Esophagus muscularis mucosa (tissue), 4 donors: Measurements from ENCODE around the gene ZDHHC12. TPM values are rescaled to one million over a fixed set of nuclear protein-coding genes. Genes with fewer than 3 reads are reported as not detected.

Experiments used
- DNase-seq: peaks from one replicate; pipeline ENCODE4 v3.0.0-alpha.2; 2017; ENCODE audit errors: extremely low spot score
- H3K27ac ChIP-seq, 4 donors: fragments of 200-600 bp; sonication (generic); replicated peaks in 1 of 4; 1 replicate in 3 of 4; 2 replicates in 1 of 4; pipeline ENCODE4 v1.5.1; 2016 to 2019; ENCODE audit warnings: mild to moderate bottlenecking in 1 of 4
- H3K27me3 ChIP-seq, 4 donors: fragments of 200-600 bp; sonication (generic); one replicate each; pipeline versions ENCODE4 v1.5.1 to v1.6.0; 2016 to 2019
- H3K36me3 ChIP-seq, 4 donors: fragments of 200-600 bp; sonication (generic); one replicate each; pipeline ENCODE4 v1.5.1; 2016 to 2019
- H3K4me1 ChIP-seq, 4 donors: fragments of 200-600 bp; sonication (generic); one replicate each; pipeline ENCODE4 v1.5.1; 2016 to 2019
- H3K4me3 ChIP-seq, 4 donors: fragments of 200-600 bp; sonication (generic); 1 replicate in 2 of 4; 2 replicates in 2 of 4; pipeline ENCODE4 v1.5.1; 2016 to 2019; ENCODE audit warnings: mild to moderate bottlenecking in 4 of 4, moderate library complexity in 1 of 4
- H3K9me3 ChIP-seq, 4 donors: fragments of 200-600 bp; sonication (generic); 1 replicate in 3 of 4; 2 replicates in 1 of 4; pipeline ENCODE4 v1.5.1; 2016 to 2019
- EP300 ChIP-seq: sonication (generic); formaldehyde crosslinking; IDR thresholded peaks from one replicate; pipeline ENCODE4 v1.6.1; 2017; ENCODE audit warnings: antibody characterized with exemption
- POLR2A ChIP-seq: fragments of 450-650 bp; IDR thresholded peaks from one replicate; pipeline ENCODE4 v1.6.1; 2017; ENCODE audit warnings: antibody characterized with exemption, moderate library complexity, mild to moderate bottlenecking, low read depth
- POLR2AphosphoS5 ChIP-seq, 2 donors: sonication (generic); formaldehyde crosslinking; IDR thresholded peaks; one replicate each; pipeline ENCODE4 v1.6.1; 2017; ENCODE audit warnings: antibody characterized with exemption in 2 of 2
- WGBS: methylation state at CpG from one replicate; pipeline ENCODE4 v1.1.5; 2018; 5-methylcytosine and 5-hydroxymethylcytosine counted together
- intact Hi-C: fragments of 100-400 bp; cut with DNase I; formaldehyde crosslinking; loops from one replicate; pipeline ENCODE4 v1.15.1; 2023
- total RNA-seq, 4 donors: library from RNA; depleted of rRNA; stranded (reverse); fragments of >200 nt; gene quantifications; one replicate each; pipeline versions ENCODE4 v1.1.0 to v1.2.1, GENCODE V29; 2016
- TF ChIP-seq, protein P1 (sequence below), 3 experiments: fragments of 200-600 bp in 2 of 3; fragments of 450-650 bp in 1 of 3; sonication (generic) in 2 of 3; IDR thresholded peaks; one replicate each; pipeline ENCODE4 v1.5.1; 2017 to 2019; ENCODE audit warnings: antibody characterized with exemption in 3 of 3, mild to moderate bottlenecking in 2 of 3, moderate library complexity in 1 of 3

Gene ZDHHC12
- total RNA-seq, 4 donors from 2014 or later: 23.3 to 35.7 (median 29.8) TPM

DNA sequence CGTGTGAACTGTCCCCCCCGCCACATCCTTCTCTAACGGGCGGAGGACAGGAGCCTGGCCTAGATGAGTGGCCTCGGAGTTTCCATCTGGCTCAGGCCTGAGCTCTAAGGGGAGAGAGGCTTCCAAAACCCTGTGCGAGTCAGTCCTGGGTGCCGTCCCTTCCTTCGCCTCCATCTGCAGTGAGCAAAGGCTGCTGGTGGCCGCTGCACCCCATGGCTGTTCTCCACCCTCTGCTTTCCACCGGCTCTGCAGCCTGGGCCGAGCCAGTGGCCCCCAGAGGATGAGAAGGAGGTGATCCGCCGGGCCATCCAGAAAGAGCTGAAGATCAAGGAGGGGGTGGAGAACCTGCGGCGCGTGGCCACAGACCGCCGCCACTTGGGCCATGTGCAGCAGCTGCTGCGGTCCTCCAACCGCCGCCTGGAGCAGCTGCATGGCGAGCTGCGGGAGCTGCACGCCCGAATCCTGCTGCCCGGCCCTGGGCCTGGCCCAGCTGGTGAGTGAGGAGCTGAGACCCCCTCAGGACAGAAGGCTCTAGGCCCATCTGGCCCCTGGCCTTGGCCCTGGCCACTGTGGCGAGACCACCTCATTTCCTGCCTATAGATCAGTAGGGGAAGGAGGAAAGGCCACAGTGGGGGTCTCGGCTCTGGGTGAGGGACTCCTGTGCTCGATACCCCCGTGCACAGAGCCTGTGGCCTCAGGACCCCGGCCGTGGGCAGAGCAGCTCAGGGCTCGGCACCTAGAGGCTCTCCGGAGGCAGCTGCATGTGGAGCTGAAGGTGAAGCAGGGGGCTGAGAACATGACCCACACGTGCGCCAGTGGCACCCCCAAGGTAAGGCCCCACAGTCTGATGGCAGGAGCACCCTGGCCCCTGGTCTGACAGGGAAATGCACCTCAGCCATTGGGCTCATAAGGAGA lies 18.6 kb downstream of the ZDHHC12 start:
- no peak for DNase-seq
- H3K4me3 ChIP-seq: no peak overlapping the region
- WGBS: 80% methylated on average over 12 of the region's 36 CpGs
- peak overlapping the region in 2 of 4 donors; percentile 74 to 85 for H3K27ac ChIP-seq
- H3K4me1 ChIP-seq: peaks cover 6 to 27% (median 21%) of the 10 kb centered on the region in 4 donors
- H3K9me3 ChIP-seq: no peaks in the 10 kb centered on the region
- no peak for TF ChIP-seq POLR2A
- TF ChIP-seq POLR2AphosphoS5 (IDR thresholded peaks at IDR 0.05): no peak
- no peak for TF ChIP-seq EP300
- TF ChIP-seq, protein P1, sequence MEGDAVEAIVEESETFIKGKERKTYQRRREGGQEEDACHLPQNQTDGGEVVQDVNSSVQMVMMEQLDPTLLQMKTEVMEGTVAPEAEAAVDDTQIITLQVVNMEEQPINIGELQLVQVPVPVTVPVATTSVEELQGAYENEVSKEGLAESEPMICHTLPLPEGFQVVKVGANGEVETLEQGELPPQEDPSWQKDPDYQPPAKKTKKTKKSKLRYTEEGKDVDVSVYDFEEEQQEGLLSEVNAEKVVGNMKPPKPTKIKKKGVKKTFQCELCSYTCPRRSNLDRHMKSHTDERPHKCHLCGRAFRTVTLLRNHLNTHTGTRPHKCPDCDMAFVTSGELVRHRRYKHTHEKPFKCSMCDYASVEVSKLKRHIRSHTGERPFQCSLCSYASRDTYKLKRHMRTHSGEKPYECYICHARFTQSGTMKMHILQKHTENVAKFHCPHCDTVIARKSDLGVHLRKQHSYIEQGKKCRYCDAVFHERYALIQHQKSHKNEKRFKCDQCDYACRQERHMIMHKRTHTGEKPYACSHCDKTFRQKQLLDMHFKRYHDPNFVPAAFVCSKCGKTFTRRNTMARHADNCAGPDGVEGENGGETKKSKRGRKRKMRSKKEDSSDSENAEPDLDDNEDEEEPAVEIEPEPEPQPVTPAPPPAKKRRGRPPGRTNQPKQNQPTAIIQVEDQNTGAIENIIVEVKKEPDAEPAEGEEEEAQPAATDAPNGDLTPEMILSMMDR (IDR thresholded peaks at IDR 0.05): no peak
- no peaks in the 10 kb centered on the region for H3K27me3 ChIP-seq
- peaks cover 0 to 23% (median 0%) of the 10 kb centered on the region in 4 donors for H3K36me3 ChIP-seq
- intact Hi-C loops: no loop called here

DNA sequence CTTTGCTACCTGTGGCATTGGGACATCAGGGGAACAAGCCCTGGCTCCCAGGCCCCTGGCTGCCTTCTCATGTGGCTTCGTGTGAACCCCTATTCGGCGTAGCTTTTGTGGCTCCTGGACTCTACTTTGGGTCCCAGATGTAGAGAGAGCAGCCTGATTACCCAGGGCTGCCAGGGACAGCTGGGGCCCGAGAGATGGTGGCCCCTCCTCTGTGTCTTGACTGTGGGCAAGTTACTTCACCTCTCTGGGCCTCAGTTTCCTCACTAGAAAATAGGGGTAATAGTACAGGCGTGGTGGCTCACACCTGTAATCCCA lies 19.6 kb downstream of the ZDHHC12 start:
- Histone ChIP-seq H3K27ac (peak overlapping the region; percentile 74 to 85 (median 80)), H3K27me3 (no peaks in the 10 kb centered on the region), H3K36me3 (peaks cover 0 to 23% (median 0%) of the 10 kb centered on the region in 4 donors), H3K4me1 (peaks cover 6 to 27% (median 21%) of the 10 kb centered on the region in 4 donors), H3K9me3 (no peaks in the 10 kb centered on the region), H3K4me3 (peak overlapping the region; percentile 20 to 80 (median 72))
- intact Hi-C loops: loop anchor here (5.0 kb wide), 1 partner anchor 57 kb away; no protein-coding TSS in a partner anchor
- no peak for DNase-seq
- WGBS: 87% methylated on average over 4 of the region's 5 CpGs
- TF ChIP-seq POLR2AphosphoS5 (IDR thresholded peaks at IDR 0.05): no peak
- TF ChIP-seq EP300: no peak
- TF ChIP-seq POLR2A: no peak
- TF ChIP-seq, protein P1 (IDR thresholded peaks at IDR 0.05): no peak

DNA sequence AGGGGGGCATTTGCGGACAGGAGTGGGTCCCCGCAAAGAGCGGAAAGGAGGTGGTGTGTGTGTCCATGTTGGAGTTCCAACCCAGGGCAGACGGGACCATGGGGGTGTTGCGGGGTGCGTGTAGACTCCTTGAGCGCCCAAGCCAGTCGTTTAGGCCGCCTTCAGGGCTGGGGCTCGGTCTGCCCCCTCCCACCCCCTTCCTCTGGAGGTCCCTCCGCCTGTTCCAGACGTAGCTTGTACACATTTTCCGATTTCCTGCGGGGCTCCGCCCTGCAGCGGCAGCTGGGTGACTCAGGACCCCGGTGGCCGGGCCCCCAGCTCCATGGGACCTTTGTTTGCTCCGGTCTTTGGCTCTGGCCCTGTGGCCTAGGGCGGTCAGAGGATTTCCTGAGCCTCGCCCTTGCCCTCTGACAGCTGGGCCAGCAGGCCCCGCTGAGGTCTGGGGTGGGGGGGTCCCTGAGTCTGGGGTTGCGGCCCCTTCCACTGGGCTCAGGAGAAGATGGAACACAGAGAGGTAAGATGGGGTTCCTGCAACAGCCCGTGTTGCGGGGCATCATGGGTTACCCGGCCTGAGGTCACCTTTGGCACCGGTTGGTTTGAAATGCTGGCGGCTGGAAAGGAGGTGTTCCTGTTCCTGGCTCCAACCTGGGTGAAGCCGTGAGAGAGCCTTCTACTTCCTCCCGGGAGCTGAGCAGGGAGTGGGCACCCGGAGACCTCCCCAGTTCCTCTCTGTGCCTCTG lies 20.1 kb downstream of the ZDHHC12 start:
- WGBS: 68% methylated on average over 25 of the region's 31 CpGs
- H3K27ac ChIP-seq: peak overlapping the region; percentile 74 to 85 (median 80)
- H3K4me1 ChIP-seq: peaks cover 6 to 27% (median 21%) of the 10 kb centered on the region in 4 donors
- H3K9me3 ChIP-seq: no peaks in the 10 kb centered on the region
- no peaks in the 10 kb centered on the region for H3K27me3 ChIP-seq
- no peak for TF ChIP-seq EP300
- TF ChIP-seq POLR2AphosphoS5 (IDR thresholded peaks at IDR 0.05): peak in 1 of 2 donors; percentile 56
- no peak for DNase-seq
- intact Hi-C loops: loop anchor here (2.0 to 5.0 kb wide), 2 partner anchors 56 to 83 kb away; partner anchors contain the start of gene TBC1D13
- H3K36me3 ChIP-seq: peaks cover 0 to 23% (median 0%) of the 10 kb centered on the region in 4 donors
- peak overlapping the region; percentile 69 to 81 (median 77) for H3K4me3 ChIP-seq

DNA sequence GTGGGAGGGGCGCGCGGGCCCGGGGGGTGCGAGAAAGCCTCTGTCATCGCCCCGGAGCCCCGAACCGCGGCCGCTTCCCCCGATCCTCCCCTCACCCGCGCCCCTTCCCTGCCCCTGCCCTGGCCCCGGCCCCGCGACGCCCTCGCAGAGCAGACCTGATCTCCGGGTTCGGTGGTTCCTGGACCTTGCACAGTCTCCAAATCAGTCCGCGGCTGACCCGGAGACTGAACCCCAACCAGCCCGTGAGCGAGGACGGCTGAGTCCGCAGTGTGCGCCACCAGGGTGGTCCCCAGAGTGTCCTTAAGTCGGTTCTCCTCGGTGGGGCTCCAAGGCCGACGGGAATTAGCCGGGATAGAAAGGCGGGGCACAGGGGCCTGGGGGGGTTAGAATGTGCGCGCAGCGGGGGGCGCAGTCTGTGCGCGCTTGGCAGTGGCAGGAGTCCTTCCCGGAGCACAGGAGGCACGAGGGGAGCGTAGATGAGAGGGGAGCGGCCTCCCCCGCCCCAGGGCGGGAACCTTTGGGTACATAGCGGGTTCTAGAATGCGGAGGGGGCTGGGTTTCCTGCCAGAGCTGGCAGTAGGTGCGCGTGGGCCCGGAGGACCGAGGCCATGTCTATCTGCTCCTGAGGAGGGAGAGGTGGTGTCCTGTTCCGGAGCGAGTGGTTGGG lies 20.8 kb downstream of the ZDHHC12 start:
- TF ChIP-seq POLR2A: no peak
- no peak for TF ChIP-seq POLR2AphosphoS5 (IDR thresholded peaks at IDR 0.05)
- TF ChIP-seq, protein P1 (IDR thresholded peaks at IDR 0.05): no peak
- TF ChIP-seq EP300: no peak
- whole genome bisulfite sequencing: 17% methylated on average over 16 of the region's 55 CpGs
- no peaks in the 10 kb centered on the region for H3K9me3 ChIP-seq
- peak overlapping the region; percentile 74 to 85 (median 80) for H3K27ac ChIP-seq
- H3K27me3 ChIP-seq: no peaks in the 10 kb centered on the region
- intact Hi-C loops: loop anchor here (2.0 to 5.0 kb wide), 2 partner anchors 56 to 84 kb away; partner anchors contain the start of gene TBC1D13
- H3K36me3 ChIP-seq: peaks cover 0 to 18% (median 0%) of the 10 kb centered on the region in 4 donors
- peak overlapping the region; percentile 69 to 81 (median 77) for H3K4me3 ChIP-seq
- peaks cover 6 to 27% (median 21%) of the 10 kb centered on the region in 4 donors for H3K4me1 ChIP-seq
- no peak for DNase-seq
